Measurements from ENCODE around the gene CUBN. TPM values are rescaled to one million over a fixed set of nuclear protein-coding genes. Genes with fewer than 3 reads are reported as not detected.

The CUBN gene
- total and polyA plus RNA-seq, 10 of the 15 experiments (the other 5 are each of a cell fraction or from before 2014, with no cell fraction given), result under 0.01 to 0.14 (median 0.02) TPM; not detected in 6

DNA sequence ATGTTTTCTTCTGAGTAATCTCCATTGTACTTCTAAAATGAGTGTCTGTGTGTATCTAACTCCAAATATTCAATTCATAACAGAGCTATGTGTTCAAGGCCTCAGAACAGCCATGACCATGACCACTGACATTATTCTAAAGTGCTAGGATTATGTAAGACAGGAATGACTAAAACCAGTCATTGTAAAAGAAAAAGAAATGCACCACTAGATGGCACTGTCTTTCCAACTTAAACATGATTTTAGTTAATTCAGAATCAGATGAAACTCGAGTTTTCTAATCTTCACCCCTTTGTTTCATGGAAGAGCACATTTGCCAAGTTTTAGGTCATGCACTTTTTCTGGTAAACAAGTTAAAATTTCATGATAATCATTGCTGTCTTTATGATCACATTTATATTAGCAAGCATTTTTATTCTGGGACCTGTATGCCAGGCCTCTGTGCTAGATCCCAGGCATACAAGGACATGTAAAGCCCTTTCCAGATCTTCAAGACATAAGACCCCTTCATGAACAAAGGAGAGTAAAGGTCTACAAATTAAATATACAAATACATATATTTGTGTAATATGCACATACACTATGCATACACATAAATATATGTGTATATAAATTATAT lies 286.2 kb downstream of the CUBN start:
- Histone ChIP-seq H3K9ac (ENCODE audit: control insufficient read depth, insufficient read depth, low read length) (no peak overlapping the region), H3K27me3 (replicated peaks in 1 of 2; ENCODE audit: control insufficient read depth in 2 of 2, insufficient read depth in 2 of 2, low read length in 1 of 2) (no peaks in the 10 kb centered on the region; a peak in 1 of 4 replicates), H3K36me3 (ENCODE audit: control insufficient read depth in 2 of 2, insufficient read depth in 2 of 2, low read length in 1 of 2) (no peaks in the 10 kb centered on the region), H4K20me1 (ENCODE audit: control insufficient read depth, insufficient read depth) (no peaks in the 10 kb centered on the region), H3K4me3 (no peak overlapping the region), H3K27ac (ENCODE audit: control insufficient read depth, insufficient read depth) (no peak overlapping the region), H3K4me1 (ENCODE audit: control insufficient read depth, insufficient read depth, low read length) (no peaks in the 10 kb centered on the region), H3K4me2 (ENCODE audit: control insufficient read depth, insufficient read depth) (no peak overlapping the region), H3K9me3 (replicated peaks; ENCODE audit: control insufficient read depth, insufficient read depth, low read length) (no peaks in the 10 kb centered on the region), H3K79me2 (ENCODE audit: control insufficient read depth, insufficient read depth, low read length) (no peaks in the 10 kb centered on the region), H2AFZ (ENCODE audit: control insufficient read depth, low read depth, low read length) (no peak overlapping the region)
- ChIA-PET CTCF (interaction anchor here (1.0 to 1.8 kb wide), 5 partner anchors 10 to 415 kb away, joined by 3 to 6 read pairs (median 4); no protein-coding TSS in a partner anchor), SMC1A (ENCODE audit: uncharacterized antibody, unreplicated experiment) (interaction anchor here (1.0 to 2.8 kb wide), 3 partner anchors 10 to 413 kb away, joined by 3 to 9 read pairs (median 3); no protein-coding TSS in a partner anchor), POLR2A (no interaction called here), RAD21 (ENCODE audit: unreplicated experiment) (no interaction called here)
- WGBS (ENCODE audit: insufficient coverage, insufficient replicate concordance, low lambda C conversion rate, missing lambda C conversion rate), result 0% methylated on average over 1 of the region's 1 CpG
- in situ Hi-C loops (cut with MboI), result loop anchor here (25.0 kb wide), 1 partner anchor 894 kb away; no protein-coding TSS in a partner anchor
- no TSS peak for BruUV-seq (replicated peaks)
- TF ChIP-seq RAD21 (IDR thresholded peaks at IDR 0.05; ENCODE audit: insufficient read depth, low read depth, low read length) (peak; percentile 68), KLF5 (IDR thresholded peaks at IDR 0.05; ENCODE audit: partially characterized antibody) (no peak), MYB (IDR thresholded peaks at IDR 0.05; ENCODE audit: borderline replicate concordance, low read depth, low read length) (no peak), MYC (IDR thresholded peaks at IDR 0.05; ENCODE audit: insufficient read depth, insufficient read length, insufficient replicate concordance, low read length, severe bottlenecking) (no peak), PML (IDR thresholded peaks at IDR 0.05; ENCODE audit: low read length) (no peak), SMC3 (IDR thresholded peaks at IDR 0.05; ENCODE audit: borderline replicate concordance, low read length) (peak; percentile 46; the same call in 1 of the 2 replicates)
- TF ChIP-seq, protein P1, sequence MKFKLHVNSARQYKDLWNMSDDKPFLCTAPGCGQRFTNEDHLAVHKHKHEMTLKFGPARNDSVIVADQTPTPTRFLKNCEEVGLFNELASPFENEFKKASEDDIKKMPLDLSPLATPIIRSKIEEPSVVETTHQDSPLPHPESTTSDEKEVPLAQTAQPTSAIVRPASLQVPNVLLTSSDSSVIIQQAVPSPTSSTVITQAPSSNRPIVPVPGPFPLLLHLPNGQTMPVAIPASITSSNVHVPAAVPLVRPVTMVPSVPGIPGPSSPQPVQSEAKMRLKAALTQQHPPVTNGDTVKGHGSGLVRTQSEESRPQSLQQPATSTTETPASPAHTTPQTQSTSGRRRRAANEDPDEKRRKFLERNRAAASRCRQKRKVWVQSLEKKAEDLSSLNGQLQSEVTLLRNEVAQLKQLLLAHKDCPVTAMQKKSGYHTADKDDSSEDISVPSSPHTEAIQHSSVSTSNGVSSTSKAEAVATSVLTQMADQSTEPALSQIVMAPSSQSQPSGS (IDR thresholded peaks at IDR 0.05; ENCODE audit: low read length), result no peak
- TF ChIP-seq, protein P2, sequence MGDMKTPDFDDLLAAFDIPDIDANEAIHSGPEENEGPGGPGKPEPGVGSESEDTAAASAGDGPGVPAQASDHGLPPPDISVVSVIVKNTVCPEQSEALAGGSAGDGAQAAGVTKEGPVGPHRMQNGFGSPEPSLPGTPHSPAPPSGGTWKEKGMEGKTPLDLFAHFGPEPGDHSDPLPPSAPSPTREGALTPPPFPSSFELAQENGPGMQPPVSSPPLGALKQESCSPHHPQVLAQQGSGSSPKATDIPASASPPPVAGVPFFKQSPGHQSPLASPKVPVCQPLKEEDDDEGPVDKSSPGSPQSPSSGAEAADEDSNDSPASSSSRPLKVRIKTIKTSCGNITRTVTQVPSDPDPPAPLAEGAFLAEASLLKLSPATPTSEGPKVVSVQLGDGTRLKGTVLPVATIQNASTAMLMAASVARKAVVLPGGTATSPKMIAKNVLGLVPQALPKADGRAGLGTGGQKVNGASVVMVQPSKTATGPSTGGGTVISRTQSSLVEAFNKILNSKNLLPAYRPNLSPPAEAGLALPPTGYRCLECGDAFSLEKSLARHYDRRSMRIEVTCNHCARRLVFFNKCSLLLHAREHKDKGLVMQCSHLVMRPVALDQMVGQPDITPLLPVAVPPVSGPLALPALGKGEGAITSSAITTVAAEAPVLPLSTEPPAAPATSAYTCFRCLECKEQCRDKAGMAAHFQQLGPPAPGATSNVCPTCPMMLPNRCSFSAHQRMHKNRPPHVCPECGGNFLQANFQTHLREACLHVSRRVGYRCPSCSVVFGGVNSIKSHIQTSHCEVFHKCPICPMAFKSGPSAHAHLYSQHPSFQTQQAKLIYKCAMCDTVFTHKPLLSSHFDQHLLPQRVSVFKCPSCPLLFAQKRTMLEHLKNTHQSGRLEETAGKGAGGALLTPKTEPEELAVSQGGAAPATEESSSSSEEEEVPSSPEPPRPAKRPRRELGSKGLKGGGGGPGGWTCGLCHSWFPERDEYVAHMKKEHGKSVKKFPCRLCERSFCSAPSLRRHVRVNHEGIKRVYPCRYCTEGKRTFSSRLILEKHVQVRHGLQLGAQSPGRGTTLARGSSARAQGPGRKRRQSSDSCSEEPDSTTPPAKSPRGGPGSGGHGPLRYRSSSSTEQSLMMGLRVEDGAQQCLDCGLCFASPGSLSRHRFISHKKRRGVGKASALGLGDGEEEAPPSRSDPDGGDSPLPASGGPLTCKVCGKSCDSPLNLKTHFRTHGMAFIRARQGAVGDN (IDR thresholded peaks at IDR 0.05), result no peak
- TF ChIP-seq, protein P3, sequence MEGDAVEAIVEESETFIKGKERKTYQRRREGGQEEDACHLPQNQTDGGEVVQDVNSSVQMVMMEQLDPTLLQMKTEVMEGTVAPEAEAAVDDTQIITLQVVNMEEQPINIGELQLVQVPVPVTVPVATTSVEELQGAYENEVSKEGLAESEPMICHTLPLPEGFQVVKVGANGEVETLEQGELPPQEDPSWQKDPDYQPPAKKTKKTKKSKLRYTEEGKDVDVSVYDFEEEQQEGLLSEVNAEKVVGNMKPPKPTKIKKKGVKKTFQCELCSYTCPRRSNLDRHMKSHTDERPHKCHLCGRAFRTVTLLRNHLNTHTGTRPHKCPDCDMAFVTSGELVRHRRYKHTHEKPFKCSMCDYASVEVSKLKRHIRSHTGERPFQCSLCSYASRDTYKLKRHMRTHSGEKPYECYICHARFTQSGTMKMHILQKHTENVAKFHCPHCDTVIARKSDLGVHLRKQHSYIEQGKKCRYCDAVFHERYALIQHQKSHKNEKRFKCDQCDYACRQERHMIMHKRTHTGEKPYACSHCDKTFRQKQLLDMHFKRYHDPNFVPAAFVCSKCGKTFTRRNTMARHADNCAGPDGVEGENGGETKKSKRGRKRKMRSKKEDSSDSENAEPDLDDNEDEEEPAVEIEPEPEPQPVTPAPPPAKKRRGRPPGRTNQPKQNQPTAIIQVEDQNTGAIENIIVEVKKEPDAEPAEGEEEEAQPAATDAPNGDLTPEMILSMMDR (IDR thresholded peaks at IDR 0.05 in 2 of 3, conservative IDR thresholded peaks at IDR 0.05 in 1 of 3; ENCODE audit: control insufficient read depth in 2 of 3, extremely low read depth in 1 of 3, insufficient read depth in 1 of 3, low read depth in 3 of 3, low read length in 3 of 3), result peak; percentile 6 to 59 (median 58); a peak in 5 of 6 replicates
- TF ChIP-seq, protein P4, sequence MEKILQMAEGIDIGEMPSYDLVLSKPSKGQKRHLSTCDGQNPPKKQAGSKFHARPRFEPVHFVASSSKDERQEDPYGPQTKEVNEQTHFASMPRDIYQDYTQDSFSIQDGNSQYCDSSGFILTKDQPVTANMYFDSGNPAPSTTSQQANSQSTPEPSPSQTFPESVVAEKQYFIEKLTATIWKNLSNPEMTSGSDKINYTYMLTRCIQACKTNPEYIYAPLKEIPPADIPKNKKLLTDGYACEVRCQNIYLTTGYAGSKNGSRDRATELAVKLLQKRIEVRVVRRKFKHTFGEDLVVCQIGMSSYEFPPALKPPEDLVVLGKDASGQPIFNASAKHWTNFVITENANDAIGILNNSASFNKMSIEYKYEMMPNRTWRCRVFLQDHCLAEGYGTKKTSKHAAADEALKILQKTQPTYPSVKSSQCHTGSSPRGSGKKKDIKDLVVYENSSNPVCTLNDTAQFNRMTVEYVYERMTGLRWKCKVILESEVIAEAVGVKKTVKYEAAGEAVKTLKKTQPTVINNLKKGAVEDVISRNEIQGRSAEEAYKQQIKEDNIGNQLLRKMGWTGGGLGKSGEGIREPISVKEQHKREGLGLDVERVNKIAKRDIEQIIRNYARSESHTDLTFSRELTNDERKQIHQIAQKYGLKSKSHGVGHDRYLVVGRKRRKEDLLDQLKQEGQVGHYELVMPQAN (conservative IDR thresholded peaks at IDR 0.05), result no peak
- intact Hi-C loops (cut with micrococcal nuclease; ENCODE audit: unreplicated experiment), result loop anchor here (1.0 to 5.0 kb wide), 3 partner anchors 414 to 589 kb away; no protein-coding TSS in a partner anchor
- ATAC-seq, result peak; percentile 78
- peak; percentile 12 for DNase-seq (ENCODE audit: low read depth, low spot score)
- peak; percentile 98 for FAIRE-seq

All from GM12878 (cell line).